ENCODE measurements around the gene VDR.

The VDR gene

GRCh38 chr12:47930634-47931033 lies 25.8 kb upstream of the VDR start:
- Histone ChIP-seq H4K91ac (ENCODE audit: low read length) (no peak overlapping the region), H2BK12ac (ENCODE audit: low read length in 2 of 2) (no peak overlapping the region), H3K4me1 (ENCODE audit: control insufficient read depth, insufficient read depth, low read depth, low read length) (peaks cover 2% of the 10 kb centered on the region), H3K14ac (ENCODE audit: low read length in 2 of 2) (no peak overlapping the region), H3K4me3 (ENCODE audit: insufficient read depth in 1 of 2, low read depth in 1 of 2, low read length in 2 of 2) (no peak overlapping the region), H3K9ac (ENCODE audit: low read length) (no peak overlapping the region), H2BK5ac (ENCODE audit: low read depth, low read length, poor library complexity, severe bottlenecking) (no peak overlapping the region), H4K8ac (ENCODE audit: low read length) (no peak overlapping the region), H3K23ac (ENCODE audit: low read length in 2 of 2) (no peak overlapping the region), H2AFZ (ENCODE audit: low read depth, low read length) (no peak overlapping the region), H2BK120ac (ENCODE audit: low read depth, low read length) (no peak overlapping the region), H3K9me3 (ENCODE audit: control insufficient read depth, low read length) (no peaks in the 10 kb centered on the region), H3K4me2 (ENCODE audit: low read length, poor library complexity, severe bottlenecking) (no peak overlapping the region), H2AK5ac (ENCODE audit: low read length, severe bottlenecking) (no peak overlapping the region), H2BK15ac (ENCODE audit: low read depth, poor library complexity, severe bottlenecking) (no peak overlapping the region), H3K27me3 (ENCODE audit: control insufficient read depth in 1 of 2, insufficient read depth in 1 of 2, low read length in 2 of 2) (peaks cover 49 to 56% of the 10 kb centered on the region in 2 experiments), H3K4ac (ENCODE audit: low read depth in 1 of 2, low read length in 2 of 2) (no peak overlapping the region), H3K36me3 (ENCODE audit: control insufficient read depth in 1 of 2, insufficient read depth in 2 of 2, low read depth in 1 of 2, low read length in 2 of 2) (no peaks in the 10 kb centered on the region), H3K18ac (ENCODE audit: low read depth in 1 of 2, low read length in 2 of 2) (no peak overlapping the region), H3K27ac (ENCODE audit: low read length, poor library complexity, severe bottlenecking) (no peak overlapping the region), H3K79me1 (replicated peaks; ENCODE audit: low read length, poor library complexity, severe bottlenecking) (no peaks in the 10 kb centered on the region)
- 94% methylated on average over 4 of the region's 5 CpGs for WGBS
- no peak for DNase-seq

- peaks cover 69 to 77% of the 10 kb centered on the region in 2 experiments for H3K27me3 ChIP-seq (ENCODE audit: control insufficient read depth in 1 of 2, insufficient read depth in 1 of 2, low read length in 2 of 2)
- no peak overlapping the region for H2BK120ac ChIP-seq (ENCODE audit: low read depth, low read length)
- 60% methylated on average over 3 of the region's 3 CpGs for WGBS
These were observed 22.6 kb upstream of the VDR start for GRCh38 chr12:47927346-47927745.

GRCh38 chr12:47921907-47922306 lies 17.1 kb upstream of the VDR start:
- Histone ChIP-seq H3K36me3 (ENCODE audit: control insufficient read depth in 1 of 2, insufficient read depth in 2 of 2, low read depth in 1 of 2, low read length in 2 of 2) (no peaks in the 10 kb centered on the region), H3K4ac (ENCODE audit: low read depth in 1 of 2, low read length in 2 of 2) (no peak overlapping the region), H2BK5ac (ENCODE audit: low read depth, low read length, poor library complexity, severe bottlenecking) (no peak overlapping the region), H3K4me1 (ENCODE audit: control insufficient read depth, insufficient read depth, low read depth, low read length) (no peaks in the 10 kb centered on the region), H4K91ac (ENCODE audit: low read length) (no peak overlapping the region), H3K79me1 (replicated peaks; ENCODE audit: low read length, poor library complexity, severe bottlenecking) (no peaks in the 10 kb centered on the region), H3K23ac (ENCODE audit: low read length in 2 of 2) (no peak overlapping the region), H3K27me3 (ENCODE audit: control insufficient read depth in 1 of 2, insufficient read depth in 1 of 2, low read length in 2 of 2) (peaks cover 34 to 40% of the 10 kb centered on the region in 2 experiments), H2BK12ac (ENCODE audit: low read length in 2 of 2) (no peak overlapping the region), H2BK15ac (ENCODE audit: low read depth, poor library complexity, severe bottlenecking) (no peak overlapping the region), H2BK120ac (ENCODE audit: low read depth, low read length) (no peak overlapping the region), H3K14ac (ENCODE audit: low read length in 2 of 2) (no peak overlapping the region), H3K27ac (ENCODE audit: low read length, poor library complexity, severe bottlenecking) (no peak overlapping the region), H3K9ac (ENCODE audit: low read length) (no peak overlapping the region), H4K8ac (ENCODE audit: low read length) (no peak overlapping the region), H2AK5ac (ENCODE audit: low read length, severe bottlenecking) (no peak overlapping the region), H2AFZ (ENCODE audit: low read depth, low read length) (no peak overlapping the region), H3K9me3 (ENCODE audit: control insufficient read depth, low read length) (no peaks in the 10 kb centered on the region), H3K4me2 (ENCODE audit: low read length, poor library complexity, severe bottlenecking) (no peak overlapping the region), H3K4me3 (ENCODE audit: insufficient read depth in 1 of 2, low read depth in 1 of 2, low read length in 2 of 2) (no peak overlapping the region), H3K18ac (ENCODE audit: low read depth in 1 of 2, low read length in 2 of 2) (no peak overlapping the region)
- 67% methylated on average over 1 of the region's 1 CpG for WGBS
- no peak for DNase-seq

More at GRCh38 chr12:47927346-47927745, 22.6 kb upstream of the VDR start:
- no peak overlapping the region for H3K23ac ChIP-seq (ENCODE audit: low read length in 2 of 2)
- H2AK5ac ChIP-seq (ENCODE audit: low read length, severe bottlenecking) = no peak overlapping the region
- no peak overlapping the region for H3K27ac ChIP-seq (ENCODE audit: low read length, poor library complexity, severe bottlenecking)
- no peak overlapping the region for H3K18ac ChIP-seq (ENCODE audit: low read depth in 1 of 2, low read length in 2 of 2)
- no peak overlapping the region for H2BK12ac ChIP-seq (ENCODE audit: low read length in 2 of 2)
- no peaks in the 10 kb centered on the region for H3K4me1 ChIP-seq (ENCODE audit: control insufficient read depth, insufficient read depth, low read depth, low read length)
- no peaks in the 10 kb centered on the region for H3K79me1 ChIP-seq (replicated peaks; ENCODE audit: low read length, poor library complexity, severe bottlenecking)
- no peak for DNase-seq
- H3K4ac ChIP-seq (ENCODE audit: low read depth in 1 of 2, low read length in 2 of 2) = no peak overlapping the region
- no peak overlapping the region for H3K4me2 ChIP-seq (ENCODE audit: low read length, poor library complexity, severe bottlenecking)
- H2BK15ac ChIP-seq (ENCODE audit: low read depth, poor library complexity, severe bottlenecking) = no peak overlapping the region
- H3K9ac ChIP-seq (ENCODE audit: low read length) = no peak overlapping the region
- no peak overlapping the region for H2AFZ ChIP-seq (ENCODE audit: low read depth, low read length)
- H4K91ac ChIP-seq (ENCODE audit: low read length) = no peak overlapping the region
- H4K8ac ChIP-seq (ENCODE audit: low read length) = no peak overlapping the region
- no peaks in the 10 kb centered on the region for H3K9me3 ChIP-seq (ENCODE audit: control insufficient read depth, low read length)
- H3K14ac ChIP-seq (ENCODE audit: low read length in 2 of 2) = no peak overlapping the region
- H2BK5ac ChIP-seq (ENCODE audit: low read depth, low read length, poor library complexity, severe bottlenecking) = no peak overlapping the region
- H3K36me3 ChIP-seq (ENCODE audit: control insufficient read depth in 1 of 2, insufficient read depth in 2 of 2, low read depth in 1 of 2, low read length in 2 of 2) = no peaks in the 10 kb centered on the region
- H3K4me3 ChIP-seq (ENCODE audit: insufficient read depth in 1 of 2, low read depth in 1 of 2, low read length in 2 of 2) = no peak overlapping the region

GRCh38 chr12:47920913-47921312 lies 16.1 kb upstream of the VDR start:
- Histone ChIP-seq H2AK5ac (ENCODE audit: low read length, severe bottlenecking) (no peak overlapping the region), H3K4ac (ENCODE audit: low read depth in 1 of 2, low read length in 2 of 2) (no peak overlapping the region), H3K27me3 (ENCODE audit: control insufficient read depth in 1 of 2, insufficient read depth in 1 of 2, low read length in 2 of 2) (peaks cover 24 to 30% of the 10 kb centered on the region in 2 experiments), H3K27ac (ENCODE audit: low read length, poor library complexity, severe bottlenecking) (no peak overlapping the region), H3K4me3 (ENCODE audit: insufficient read depth in 1 of 2, low read depth in 1 of 2, low read length in 2 of 2) (no peak overlapping the region), H2AFZ (ENCODE audit: low read depth, low read length) (no peak overlapping the region), H3K9ac (ENCODE audit: low read length) (no peak overlapping the region), H4K91ac (ENCODE audit: low read length) (no peak overlapping the region), H3K23ac (ENCODE audit: low read length in 2 of 2) (no peak overlapping the region), H2BK120ac (ENCODE audit: low read depth, low read length) (no peak overlapping the region), H3K14ac (ENCODE audit: low read length in 2 of 2) (no peak overlapping the region), H3K4me1 (ENCODE audit: control insufficient read depth, insufficient read depth, low read depth, low read length) (no peaks in the 10 kb centered on the region), H2BK15ac (ENCODE audit: low read depth, poor library complexity, severe bottlenecking) (no peak overlapping the region), H3K79me1 (replicated peaks; ENCODE audit: low read length, poor library complexity, severe bottlenecking) (no peaks in the 10 kb centered on the region), H2BK5ac (ENCODE audit: low read depth, low read length, poor library complexity, severe bottlenecking) (no peak overlapping the region), H3K9me3 (ENCODE audit: control insufficient read depth, low read length) (no peaks in the 10 kb centered on the region), H3K36me3 (ENCODE audit: control insufficient read depth in 1 of 2, insufficient read depth in 2 of 2, low read depth in 1 of 2, low read length in 2 of 2) (no peaks in the 10 kb centered on the region), H2BK12ac (ENCODE audit: low read length in 2 of 2) (no peak overlapping the region), H3K18ac (ENCODE audit: low read depth in 1 of 2, low read length in 2 of 2) (no peak overlapping the region), H4K8ac (ENCODE audit: low read length) (no peak overlapping the region), H3K4me2 (ENCODE audit: low read length, poor library complexity, severe bottlenecking) (no peak overlapping the region)
- DNase-seq = no peak
- 72% methylated on average over 6 of the region's 6 CpGs for WGBS
